Kidney (tissue), 14 donors: ENCODE results near the gene CCDC88C. TPM values are rescaled to one million over a fixed set of nuclear protein-coding genes. Genes with fewer than 3 reads are reported as not detected.

Source experiments
- DNase-seq, 5 donors: peaks; one replicate each; pipeline ENCODE4 v3.0.0-alpha.2; 2013 to 2020
- FAIRE-seq: peaks from 2 replicates; lab custom pipeline; 2012; peaks lifted over from hg19 to GRCh38; lab: Jason Lieb, UNC
- H3K27ac ChIP-seq, 2 donors: one replicate each; pipeline ENCODE4 v1.7.0; 2013; ENCODE audit warnings: low read depth in 2 of 2, low read length in 2 of 2, inconsistent platforms in 1 of 2
- H3K27me3 ChIP-seq: one replicate; pipeline ENCODE4 v1.7.1; 2013; ENCODE audit warnings: low read length, inconsistent platforms; ENCODE audit not compliant: control insufficient read depth, insufficient read depth
- H3K36me3 ChIP-seq, 3 donors: one replicate each; pipeline versions ENCODE4 v1.7.0 to v1.7.1; 2013; ENCODE audit warnings: low read length in 3 of 3, control low read depth in 1 of 3, inconsistent platforms in 1 of 3; ENCODE audit not compliant: insufficient read depth in 3 of 3, control insufficient read depth in 2 of 3
- H3K4me1 ChIP-seq, 3 donors: one replicate each; pipeline versions ENCODE4 v1.7.0 to v1.7.1; 2013; ENCODE audit warnings: low read length in 3 of 3, inconsistent platforms in 1 of 3, low read depth in 1 of 3; ENCODE audit not compliant: control insufficient read depth in 2 of 3, insufficient read depth in 2 of 3
- H3K4me3 ChIP-seq, 3 donors: one replicate each; pipeline versions ENCODE4 v1.7.0 to v1.8.1; 2013; ENCODE audit warnings: low read length in 3 of 3, control low read depth in 1 of 3, inconsistent platforms in 1 of 3
- H3K9ac ChIP-seq, 3 donors: one replicate each; pipeline versions ENCODE4 v1.7.0 to v1.7.1; 2013; ENCODE audit warnings: low read length in 3 of 3, control low read depth in 1 of 3, inconsistent platforms in 1 of 3
- H3K9me3 ChIP-seq, 3 donors: one replicate each; pipeline versions ENCODE4 v1.7.0 to v1.7.1; 2013; ENCODE audit warnings: low read length in 3 of 3, control low read depth in 1 of 3, inconsistent platforms in 1 of 3; ENCODE audit not compliant: control insufficient read depth in 2 of 3, insufficient read depth in 1 of 3
- CTCF ChIP-seq: IDR thresholded peaks from 3 replicates; pipeline ENCODE4 v1.5.1; 2012; ENCODE audit warnings: mild to moderate bottlenecking, moderate library complexity, borderline replicate concordance; ENCODE audit not compliant: insufficient read depth; ENCODE audit errors: extremely low read depth
- intact Hi-C: fragments of 100-400 bp; cut with DNase I; formaldehyde crosslinking; loops from one replicate; pipeline ENCODE4 v1.11.1; 2022
- polyA plus RNA-seq: library from polyadenylated mRNA; stranded (reverse); fragments of 350-450 nt; fragmentation: Illumina TruSeq; extraction: RNeasy Lipid Tissue Mini Kit (QIAGEN cat#74804); gene quantifications from one replicate; pipeline ENCODE4 v1.2.3, GENCODE V29; 2014; ENCODE audit warnings: low read depth, low replicate concordance; ENCODE audit not compliant: insufficient read depth
- total RNA-seq: library from RNA; stranded (reverse); fragmentation: NEBNext Ultra II Directional; extraction: Animal tissue kit (Norgen Biotek cat#: 25700); gene quantifications from one replicate; pipeline ENCODE4 v1.2.1, GENCODE V29; 2021
- donor health status: control.
- donor health status: control.
- donor health status: control.
- donor health status: control.
- donor health status: control.
- donor health status: DM: yes; HTN: yes; CAD: no.
- donor health status: Normal renal cell carcinoma (clear cell type).

Gene CCDC88C
- total and polyA plus RNA-seq, 2 donors from 2014 or later, result 6.6 to 32.8 TPM

DNA sequence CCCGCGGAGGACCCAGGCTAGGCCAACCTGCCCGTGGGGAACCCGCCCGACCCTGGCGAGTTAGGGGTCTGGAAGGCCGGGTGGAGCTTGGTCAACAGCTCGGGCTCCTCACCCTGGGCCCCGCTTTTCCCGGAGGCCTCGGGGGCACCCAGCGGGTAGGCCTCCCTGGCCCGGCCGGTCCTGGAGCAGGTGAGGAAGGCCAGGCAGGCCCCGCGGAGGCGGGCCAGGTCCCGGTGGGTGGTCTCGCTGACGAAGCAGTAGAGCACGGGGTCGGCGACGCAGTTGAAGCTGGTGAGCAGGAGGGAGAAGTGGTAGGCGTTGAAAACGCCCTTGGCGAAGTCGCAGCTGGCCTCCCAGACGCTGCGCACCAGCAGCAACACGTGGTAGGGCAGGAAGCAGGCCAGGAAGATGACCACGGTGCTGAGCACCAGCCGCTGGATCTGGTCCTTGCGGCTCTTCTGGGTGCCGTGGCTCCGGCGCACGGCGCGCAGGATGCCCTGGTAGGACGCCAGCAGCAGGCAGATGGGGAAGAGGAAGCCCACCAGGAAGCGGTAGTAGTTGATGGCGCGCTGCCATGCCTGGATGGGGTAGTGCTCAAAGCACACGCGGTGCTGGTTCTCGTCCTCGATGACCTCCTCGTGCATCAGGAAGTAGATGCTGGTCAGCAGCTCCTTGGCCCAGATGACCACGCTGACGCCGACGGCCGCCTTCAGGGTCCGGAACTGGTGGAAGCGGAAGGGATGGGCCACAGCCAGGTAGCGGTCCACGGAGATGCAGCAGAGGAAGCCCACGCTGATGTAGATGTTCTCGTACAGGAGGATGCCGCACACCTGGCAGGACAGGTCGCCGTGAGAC is 183.5 kb downstream of the CCDC88C start:
- no peak overlapping the region for H3K9ac ChIP-seq
- peaks cover 0 to 2% (median 0%) of the 10 kb centered on the region in 3 donors for H3K4me1 ChIP-seq
- H3K27me3 ChIP-seq, result no peaks in the 10 kb centered on the region
- peaks cover 0 to 8% (median 0%) of the 10 kb centered on the region in 3 donors for H3K9me3 ChIP-seq
- peaks cover 0 to 3% (median 0%) of the 10 kb centered on the region in 3 donors for H3K36me3 ChIP-seq
- intact Hi-C loops, result no loop called here
- DNase-seq (no peak), FAIRE-seq (no peak)
- H3K27ac ChIP-seq, result no peak overlapping the region
- TF ChIP-seq CTCF, result no peak
- no peak overlapping the region for H3K4me3 ChIP-seq

- H3K9ac ChIP-seq, result no peak overlapping the region
- intact Hi-C loops, result no loop called here
- H3K4me3 ChIP-seq, result no peak overlapping the region
- TF ChIP-seq CTCF, result no peak
- H3K4me1 ChIP-seq, result peaks cover 0 to 2% (median 0%) of the 10 kb centered on the region in 3 donors
- peaks cover 0 to 8% (median 0%) of the 10 kb centered on the region in 3 donors for H3K9me3 ChIP-seq
- H3K27me3 ChIP-seq, result no peaks in the 10 kb centered on the region
- no peak for FAIRE-seq
- peaks cover 0 to 3% (median 0%) of the 10 kb centered on the region in 3 donors for H3K36me3 ChIP-seq
- no peak overlapping the region for H3K27ac ChIP-seq
- DNase-seq, result no peak
These were observed 185.0 kb downstream of the CCDC88C start for GRCh38 chr14:91232603-91233002.

DNA sequence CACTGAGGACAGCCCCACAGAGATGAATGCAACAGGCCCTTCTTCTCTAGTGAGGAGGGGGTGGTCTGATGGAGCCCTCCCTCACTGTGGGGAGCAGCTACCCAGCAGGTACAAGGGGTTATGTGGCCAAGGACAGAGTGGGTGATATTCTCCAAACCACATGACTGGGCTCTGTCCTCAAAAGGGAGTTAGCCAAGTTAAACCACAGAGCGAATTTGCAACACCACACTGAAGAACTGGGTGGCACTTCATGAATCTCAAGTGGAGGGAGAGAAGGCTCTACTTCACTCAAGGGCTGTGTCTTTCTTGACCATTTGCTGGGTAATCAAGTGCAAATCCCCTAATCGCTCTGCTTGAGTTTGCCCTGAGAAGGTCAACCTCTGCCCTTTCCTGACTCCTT is 185.6 kb downstream of the CCDC88C start:
- no peak for FAIRE-seq
- intact Hi-C loops, result no loop called here
- DNase-seq, result no peak
- Histone ChIP-seq H3K27me3 (no peaks in the 10 kb centered on the region), H3K4me1 (peaks cover 0 to 2% (median 0%) of the 10 kb centered on the region in 3 donors), H3K9me3 (peaks cover 0 to 8% (median 0%) of the 10 kb centered on the region in 3 donors), H3K9ac (no peak overlapping the region), H3K4me3 (no peak overlapping the region), H3K27ac (no peak overlapping the region), H3K36me3 (peaks cover 0 to 3% (median 2%) of the 10 kb centered on the region in 3 donors)
- TF ChIP-seq CTCF, result no peak
